AG09319 (cell line): Measurements from ENCODE around the gene KLHL6.
"Not testable (repeated sequence)": the region's sequence is repeated elsewhere in the genome, so short reads cannot be mapped to it uniquely, and the experiment has no call there.

Experiments
- DNase-seq: peaks from one replicate; pipeline ENCODE4 v3.0.0-alpha.2; 2010; ENCODE audit warnings: low read depth; ENCODE audit errors: extremely low read depth
- TF ChIP-seq, protein P1 (sequence below): IDR thresholded peaks from 2 replicates; pipeline ENCODE4 v1.5.1; 2011; ENCODE audit warnings: low read depth, mild to moderate bottlenecking, inconsistent platforms, low read length, moderate library complexity

KLHL6 gene

DNA sequence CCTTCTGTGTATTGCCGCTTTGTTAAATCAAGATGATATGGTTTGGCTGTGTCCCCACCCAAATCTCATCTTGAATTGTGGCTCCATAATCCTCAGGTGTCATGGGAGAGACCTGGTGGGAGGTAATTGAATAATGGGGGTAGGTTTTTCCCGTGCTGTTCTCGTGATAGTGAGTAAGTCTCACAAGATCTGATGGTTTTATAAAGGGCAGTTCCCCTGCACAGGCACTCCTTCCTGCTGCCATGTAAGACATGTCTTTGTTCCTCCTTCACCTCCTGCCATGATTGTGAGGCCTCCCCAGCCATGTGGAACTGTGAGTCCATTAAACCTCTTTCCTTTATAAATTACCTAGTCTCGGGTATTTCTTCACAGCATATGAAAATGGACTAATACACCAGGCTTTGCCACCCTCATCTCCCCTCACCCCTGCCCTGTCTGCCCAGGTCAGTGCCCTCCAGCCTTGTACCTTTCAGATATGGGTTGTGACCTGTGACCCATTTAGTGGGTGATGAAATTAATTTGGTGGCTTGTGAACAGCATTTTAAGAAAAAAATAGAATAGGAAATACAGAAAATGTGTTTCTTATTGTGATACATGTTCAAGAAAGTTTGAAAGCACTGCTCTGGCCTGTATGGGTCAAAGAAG lies 71.0 kb downstream of the KLHL6 start:
- TF ChIP-seq, protein P1, sequence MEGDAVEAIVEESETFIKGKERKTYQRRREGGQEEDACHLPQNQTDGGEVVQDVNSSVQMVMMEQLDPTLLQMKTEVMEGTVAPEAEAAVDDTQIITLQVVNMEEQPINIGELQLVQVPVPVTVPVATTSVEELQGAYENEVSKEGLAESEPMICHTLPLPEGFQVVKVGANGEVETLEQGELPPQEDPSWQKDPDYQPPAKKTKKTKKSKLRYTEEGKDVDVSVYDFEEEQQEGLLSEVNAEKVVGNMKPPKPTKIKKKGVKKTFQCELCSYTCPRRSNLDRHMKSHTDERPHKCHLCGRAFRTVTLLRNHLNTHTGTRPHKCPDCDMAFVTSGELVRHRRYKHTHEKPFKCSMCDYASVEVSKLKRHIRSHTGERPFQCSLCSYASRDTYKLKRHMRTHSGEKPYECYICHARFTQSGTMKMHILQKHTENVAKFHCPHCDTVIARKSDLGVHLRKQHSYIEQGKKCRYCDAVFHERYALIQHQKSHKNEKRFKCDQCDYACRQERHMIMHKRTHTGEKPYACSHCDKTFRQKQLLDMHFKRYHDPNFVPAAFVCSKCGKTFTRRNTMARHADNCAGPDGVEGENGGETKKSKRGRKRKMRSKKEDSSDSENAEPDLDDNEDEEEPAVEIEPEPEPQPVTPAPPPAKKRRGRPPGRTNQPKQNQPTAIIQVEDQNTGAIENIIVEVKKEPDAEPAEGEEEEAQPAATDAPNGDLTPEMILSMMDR, result no peak
- no peak for DNase-seq

DNA sequence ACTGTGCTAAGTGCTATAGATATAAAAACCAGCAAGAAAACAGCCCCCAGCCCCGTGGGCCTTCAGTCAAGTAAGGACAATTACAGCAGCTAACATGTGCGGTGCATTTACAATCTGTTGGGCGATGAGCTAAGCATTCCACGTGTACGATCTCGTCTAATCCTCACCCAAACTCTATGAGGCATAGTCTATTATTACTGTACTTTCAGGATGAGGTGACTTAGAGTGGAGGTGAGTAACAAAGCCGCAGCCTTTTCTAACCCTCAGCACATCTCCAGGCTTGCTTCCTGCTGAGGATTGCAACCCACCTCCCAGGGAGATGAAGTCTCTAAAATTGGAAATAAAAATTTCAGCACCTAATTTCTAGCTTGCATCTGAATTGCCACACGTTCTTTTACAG lies 73.9 kb downstream of the KLHL6 start:
- TF ChIP-seq, protein P1, result no peak
- no peak for DNase-seq

DNA sequence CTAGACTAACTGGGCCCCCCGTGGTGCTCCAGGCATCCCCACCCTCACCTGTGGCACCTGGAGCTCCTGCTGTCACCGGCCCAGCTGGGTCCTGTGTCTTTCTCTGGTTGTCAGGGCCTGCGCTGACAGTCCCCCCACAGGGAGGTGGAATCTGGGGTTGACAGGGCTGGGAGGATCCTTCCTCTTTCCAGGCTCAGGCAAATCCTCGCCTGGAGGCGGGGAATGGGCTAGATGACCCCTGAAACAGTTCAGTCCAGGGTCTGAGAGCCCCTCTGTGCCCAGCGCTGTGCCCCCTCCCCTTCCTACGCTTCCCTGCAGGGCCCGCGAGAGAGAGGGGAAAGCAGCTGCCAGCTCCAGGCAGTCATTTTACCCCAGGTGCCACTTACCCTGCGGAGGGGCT lies 77.0 kb downstream of the KLHL6 start:
- no peak for DNase-seq
- TF ChIP-seq, protein P1, result no peak

DNA sequence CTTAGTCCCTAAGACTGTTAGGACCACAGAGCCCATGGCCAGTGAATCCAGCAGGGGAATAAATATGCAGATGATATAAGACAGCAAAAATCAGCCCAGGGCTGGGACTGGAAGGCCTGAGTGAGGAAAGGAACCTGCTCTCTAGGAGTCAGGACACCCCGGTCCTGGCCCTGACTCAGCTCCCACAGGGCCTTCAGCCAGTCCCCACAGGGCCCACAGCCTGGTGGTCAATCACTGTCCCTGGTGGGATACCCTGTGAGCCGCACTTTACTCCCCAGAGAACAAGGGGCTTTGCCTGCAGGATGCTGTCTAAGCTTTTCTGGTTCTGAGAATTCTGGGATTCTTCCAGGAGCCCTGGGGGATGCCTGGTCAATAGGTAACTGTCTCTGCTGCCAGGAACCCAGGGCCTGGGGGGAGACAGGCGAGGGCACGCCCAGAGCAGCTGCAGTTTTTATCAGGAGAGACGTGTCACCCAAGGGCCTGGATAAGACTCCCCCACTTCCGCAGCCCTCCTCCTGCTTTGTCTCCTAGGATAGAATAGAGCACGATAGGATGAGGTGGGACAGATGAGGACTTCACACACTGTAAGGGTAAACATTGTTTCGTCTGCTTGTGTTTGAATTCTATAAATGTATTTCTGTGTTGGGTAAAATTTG lies 77.6 kb downstream of the KLHL6 start:
- no peak for DNase-seq

DNA sequence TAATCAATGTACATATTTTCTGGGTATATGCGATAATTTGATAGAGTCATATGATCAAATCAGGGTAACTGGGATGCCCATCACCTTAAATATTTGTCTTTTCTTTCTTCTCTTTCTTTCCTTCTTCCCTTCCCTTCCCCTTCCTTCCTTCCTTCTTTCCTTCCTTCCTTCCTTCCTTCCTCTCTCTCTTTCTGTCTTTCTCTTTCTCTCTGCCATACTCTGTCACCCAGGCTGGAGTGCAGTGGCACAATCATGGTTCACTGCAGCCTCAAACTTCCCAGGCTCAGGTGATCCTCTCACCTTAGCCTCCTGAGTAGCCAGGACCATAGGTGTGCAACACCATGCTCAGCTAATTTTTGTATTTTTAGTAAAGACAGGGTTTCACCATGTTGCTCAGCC lies 79.7 kb downstream of the KLHL6 start:
- not testable (repeated sequence) for DNase-seq

More for the DNA sequence above, 77.6 kb downstream of the KLHL6 start:
- TF ChIP-seq, protein P1, result no peak

DNA sequence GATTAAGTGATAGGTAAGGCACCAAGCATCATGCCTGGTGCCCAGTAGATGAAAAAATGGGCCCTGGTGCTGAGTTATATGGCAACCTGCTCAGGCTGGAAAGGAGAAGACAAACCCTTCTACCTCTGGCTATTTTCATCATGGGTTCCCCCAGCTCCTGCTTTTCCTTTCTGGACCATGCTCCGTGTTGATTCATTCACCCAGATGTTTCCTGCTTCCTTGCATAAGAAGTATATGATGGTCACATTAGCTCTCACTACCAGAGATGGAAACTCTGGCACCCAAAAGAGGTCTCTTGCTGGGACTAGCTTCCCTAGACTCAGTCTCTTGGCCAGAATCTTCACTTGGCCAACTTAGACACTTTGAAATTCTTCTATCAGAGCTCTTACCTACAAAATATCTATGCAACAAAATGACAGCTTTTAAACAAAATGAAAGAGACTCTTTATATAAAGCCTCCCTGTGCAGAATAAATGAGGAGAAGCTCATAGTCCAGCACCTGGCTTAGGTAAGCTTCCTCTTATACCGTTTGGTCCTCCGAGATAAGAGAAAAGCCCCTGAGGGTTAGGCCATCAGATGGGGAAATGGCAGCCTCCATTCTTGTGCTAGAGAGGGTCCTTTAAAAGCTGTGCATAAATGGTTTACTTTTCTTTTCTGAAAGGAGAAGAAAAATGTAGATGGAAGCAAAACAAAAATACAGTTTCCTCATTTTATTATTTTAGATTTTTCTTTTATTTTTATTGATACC lies 80.3 kb downstream of the KLHL6 start:
- no peak for DNase-seq
- TF ChIP-seq, protein P1, result no peak

DNA sequence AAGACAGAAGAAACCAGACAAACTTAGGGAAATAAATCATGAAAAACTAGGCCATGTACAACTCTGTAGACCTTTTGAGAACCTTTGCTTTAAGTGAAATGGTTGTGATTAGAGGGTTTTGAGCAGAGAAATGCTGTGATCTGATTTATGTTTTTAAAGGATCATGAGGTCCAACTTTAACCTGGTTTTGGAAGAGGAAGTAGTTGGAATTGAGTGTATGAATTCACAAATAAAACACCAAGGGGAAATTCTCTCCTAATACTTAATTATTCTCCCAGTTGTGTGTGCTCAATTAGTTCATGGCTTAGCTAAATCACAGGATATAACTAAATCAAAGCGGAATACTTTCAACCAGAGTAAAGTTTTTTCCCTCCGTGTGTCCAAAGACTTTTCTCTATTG lies 81.5 kb downstream of the KLHL6 start:
- TF ChIP-seq, protein P1, result no peak
- no peak for DNase-seq
